K562 (cell line): Measurements from ENCODE around the gene KNSTRN. TPM values are rescaled to one million over a fixed set of nuclear protein-coding genes. Genes with fewer than 3 reads are reported as not detected.
A peak's percentile ranks its signal among the peaks of the same experiment; 100 is the strongest.

ENCODE experiments used
- ATAC-seq: fragments of 200-7000 bp; cut with Tn5 transposase; 3 replicates; pipeline ENCODE4 v1.9.1; 2020; ENCODE audit warnings: moderate library complexity
- BruUV-seq: library from RNA; stranded (reverse); fragments of 400-500 nt; replicated peaks from 2 replicates; lab custom pipeline; 2021; lab: Mats Ljungman, UMichigan
- CTCF ChIA-PET: fragments of 300-600 bp; formaldehyde crosslinking; extraction: SDS; loops from one replicate; lab custom pipeline; 2021; ENCODE audit warnings: low intra/inter-chr PET ratio; lab: Yijun Ruan, JAX
- POLR2A ChIA-PET: fragments of 300-600, 350-650 bp; sonication (Branson Sonifier 250); formaldehyde crosslinking; extraction: SDS; loops from one replicate; lab custom pipeline; 2021; ENCODE audit warnings: antibody characterized with exemption, inconsistent platforms; lab: Yijun Ruan, JAX
- DNase-seq, 4 experiments: peaks; one replicate each; pipeline versions ENCODE4 v3.0.0 to v3.0.0-alpha.2; 2011 to 2018; ENCODE audit warnings: low spot score in 3 of 4, mixed read lengths in 3 of 4; ENCODE audit errors: extremely low read depth in 1 of 4
- FAIRE-seq: peaks from 2 replicates; lab custom pipeline; 2011; peaks lifted over from hg19 to GRCh38; lab: Jason Lieb, UNC
- H2AFZ ChIP-seq: 2 replicates; pipeline ENCODE4 v1.6.0; 2011; ENCODE audit warnings: low read depth, low read length, control low read depth, inconsistent platforms
- H3K27ac ChIP-seq: fragments of 200-600 bp; 3 replicates; pipeline ENCODE4 v1.8.0; 2011; ENCODE audit warnings: low read depth, mild to moderate bottlenecking, control low read depth, inconsistent platforms, low read length, moderate library complexity, mixed read lengths; ENCODE audit errors: extremely low read depth
- H3K27me3 ChIP-seq, 2 experiments: fragments of 300-600 bp in 1 of 2; 2 replicates in 1 of 2; 3 replicates in 1 of 2; pipeline versions ENCODE4 v1.6.0 to v1.8.0; 2011; ENCODE audit warnings: inconsistent platforms in 2 of 2, low read length in 2 of 2, mild to moderate bottlenecking in 1 of 2, mixed read lengths in 1 of 2, moderate library complexity in 1 of 2; ENCODE audit not compliant: control insufficient read depth in 2 of 2, insufficient read depth in 2 of 2
- H3K36me3 ChIP-seq: fragments of 300-600 bp; 3 replicates; pipeline ENCODE4 v1.8.0; 2011; ENCODE audit warnings: mild to moderate bottlenecking, low read length, inconsistent platforms; ENCODE audit not compliant: control insufficient read depth, insufficient read depth
- H3K4me1 ChIP-seq, 2 experiments: fragments of 200-600 bp in 1 of 2; replicated peaks in 1 of 2; 2 replicates in 1 of 2; 3 replicates in 1 of 2; pipeline versions ENCODE4 v1.5.1 to v1.8.0; 2011; ENCODE audit warnings: inconsistent platforms in 2 of 2, low read length in 2 of 2, mild to moderate bottlenecking in 1 of 2, mixed read lengths in 1 of 2, moderate library complexity in 1 of 2; ENCODE audit not compliant: control insufficient read depth in 2 of 2, insufficient read depth in 2 of 2
- H3K4me2 ChIP-seq: 2 replicates; pipeline ENCODE4 v1.6.1; 2011; ENCODE audit warnings: low read length, control low read depth, inconsistent platforms, mixed read lengths; ENCODE audit not compliant: insufficient read depth
- H3K4me3 ChIP-seq: fragments of 200-600 bp; sonication (generic), shearing (Covaris generic); 2 replicates; pipeline ENCODE4 v1.5.1; 2016; ENCODE audit warnings: control low read depth, inconsistent platforms
- H3K79me2 ChIP-seq: fragments of 200-600 bp; 3 replicates; pipeline ENCODE4 v1.8.0; 2011; ENCODE audit warnings: low read length, inconsistent platforms; ENCODE audit not compliant: control insufficient read depth, insufficient read depth
- H3K9ac ChIP-seq, 2 experiments: 2 replicates each; pipeline versions ENCODE4 v1.6.0 to v1.6.1; 2011; ENCODE audit warnings: low read depth in 2 of 2, low read length in 2 of 2, control low read depth in 1 of 2, inconsistent platforms in 1 of 2, mild to moderate bottlenecking in 1 of 2, mixed read lengths in 1 of 2; ENCODE audit not compliant: insufficient read depth in 1 of 2
- H3K9me1 ChIP-seq: one replicate; pipeline ENCODE4 v1.6.0; 2011; ENCODE audit warnings: inconsistent platforms, mild to moderate bottlenecking, low read length, moderate library complexity; ENCODE audit not compliant: control insufficient read depth, insufficient read depth
- H3K9me3 ChIP-seq: replicated peaks from 2 replicates; pipeline ENCODE4 v1.5.1; 2011; ENCODE audit warnings: low read depth, low read length, inconsistent platforms; ENCODE audit not compliant: control insufficient read depth, insufficient read depth
- H4K20me1 ChIP-seq: replicated peaks from 2 replicates; pipeline ENCODE4 v1.6.1; 2011; ENCODE audit warnings: low read length, inconsistent platforms, mixed read lengths; ENCODE audit not compliant: control insufficient read depth, insufficient read depth
- ARNT ChIP-seq, 2 experiments: fragments of 450-650 bp; IDR thresholded peaks; 2 replicates each; pipeline ENCODE4 v1.6.1; 2016; ENCODE audit warnings: mild to moderate bottlenecking in 1 of 2
- CAMTA2 ChIP-seq: fragments of 250-450 bp; sonication (Bioruptor Pico); conservative IDR thresholded peaks from 2 replicates; pipeline ENCODE4 v1.5.1; 2022
- E4F1 ChIP-seq: fragments of 250-450 bp; sonication (Bioruptor Pico); IDR thresholded peaks from 2 replicates; pipeline ENCODE4 v1.5.0; 2021; ENCODE audit warnings: mild to moderate bottlenecking, borderline replicate concordance
- FOSL1 ChIP-seq: fragments of 200-800 bp; sonication (Bioruptor generic); conservative IDR thresholded peaks from 2 replicates; pipeline ENCODE4 v1.6.1; 2016; ENCODE audit warnings: missing genetic modification characterization, missing compliant biosample characterization
- HMGXB4 ChIP-seq: sonication (generic); formaldehyde crosslinking; IDR thresholded peaks from 2 replicates; pipeline ENCODE4 v1.8.1; 2023; ENCODE audit warnings: mild to moderate bottlenecking, missing genetic modification reagents
- MEF2D ChIP-seq: conservative IDR thresholded peaks from 2 replicates; pipeline ENCODE4 v1.6.1; 2016; ENCODE audit warnings: low read depth, missing genetic modification characterization, missing compliant biosample characterization
- PPARD ChIP-seq: fragments of 250-450 bp; sonication (Bioruptor Pico); IDR thresholded peaks from 2 replicates; pipeline ENCODE4 v1.8.0; 2022; ENCODE audit warnings: inconsistent platforms, mild to moderate bottlenecking, moderate library complexity
- SRSF7 ChIP-seq: fragments of 200-400 bp; formaldehyde crosslinking; optimal IDR thresholded peaks from 2 replicates; pipeline ENCODE3; 2017; ENCODE audit warnings: mild to moderate bottlenecking, low read depth, low read length
- SUPT5H ChIP-seq: fragments of 450-650 bp; IDR thresholded peaks from 2 replicates; pipeline ENCODE4 v1.6.1; 2016
- ZBED1 ChIP-seq: IDR thresholded peaks from 2 replicates; pipeline ENCODE4 v1.6.1; 2014
- ZBTB33 ChIP-seq: sonication (generic); formaldehyde crosslinking; IDR thresholded peaks from 2 replicates; pipeline ENCODE4 v1.8.1; 2023; ENCODE audit warnings: mild to moderate bottlenecking, missing genetic modification reagents
- ZC3H8 ChIP-seq: fragments of 450-650 bp; IDR thresholded peaks from 2 replicates; pipeline ENCODE4 v1.6.1; 2017
- ZNF184 ChIP-seq: sonication (generic); formaldehyde crosslinking; IDR thresholded peaks from 2 replicates; pipeline ENCODE4 v1.5.0; 2020; ENCODE audit warnings: missing genetic modification reagents
- ZNF24 ChIP-seq: fragments of 450-650 bp; IDR thresholded peaks from 2 replicates; pipeline ENCODE4 v1.6.1; 2016
- ZNF511 ChIP-seq: sonication (generic); formaldehyde crosslinking; IDR thresholded peaks from 2 replicates; pipeline ENCODE4 v1.8.0; 2022; ENCODE audit warnings: mild to moderate bottlenecking, missing genetic modification reagents
- ZNF780A ChIP-seq: fragments of 250-450 bp; sonication (Bioruptor Pico); IDR thresholded peaks from 2 replicates; pipeline ENCODE4 v1.5.0; 2021; ENCODE audit warnings: mild to moderate bottlenecking
- WGBS: fragments of 100-300 bp; shearing (Covaris generic); methylation state at CpG from one replicate; pipeline ENCODE4 v1.1.6; 2016; ENCODE audit warnings: low coverage, mixed read lengths; ENCODE audit not compliant: insufficient coverage; ENCODE audit errors: missing lambda C conversion rate; 5-methylcytosine and 5-hydroxymethylcytosine counted together
- in situ Hi-C: fragments of 300-500 bp; cut with MboI; formaldehyde crosslinking; loops from 4 replicates; pipeline ENCODE4 v1.15.0; 2018; ENCODE audit warnings: inconsistent platforms, mixed read lengths
- intact Hi-C: fragments of 100-400 bp; cut with micrococcal nuclease; formaldehyde crosslinking; loops from 2 replicates; pipeline ENCODE4 v1.14.2; 2022
- polyA plus RNA-seq, 8 experiments: library from polyadenylated mRNA; depleted of rRNA in 4 of 8; stranded (reverse) in 5 of 8; unstranded in 3 of 8; fragments of >200 nt; fragmentation: Nextera tagmentation in 2 of 8; fragmentation: Illumina TruSeq in 1 of 8; extraction: Ambion mirVana in 2 of 8; extraction: Trizol in 1 of 8; gene quantifications; 2 replicates each; pipeline versions ENCODE4 v1.2.1 to v1.2.3, GENCODE V29; 2011 to 2014; ENCODE audit warnings: inconsistent platforms in 1 of 8, missing spikeins in 1 of 8
- total RNA-seq, 7 experiments: library from RNA; depleted of rRNA in 6 of 7; stranded (reverse); fragments of >200 nt in 6 of 7; fragmentation: Illumina TruSeq in 2 of 7; extraction: Trizol in 2 of 7; gene quantifications; 2 replicates each; pipeline versions ENCODE4 v1.2.1 to v1.2.3, GENCODE V29; 2011 to 2021; ENCODE audit warnings: low replicate concordance in 1 of 7

KNSTRN gene
- total and polyA plus RNA-seq, 9 of the 15 experiments (the other 6 are each of a cell fraction or from before 2014, with no cell fraction given), result 48.7 to 88.2 (median 66.3) TPM

GRCh38 chr15:40345867-40346578, 36.5 kb upstream of the KNSTRN start:
- no peaks in the 10 kb centered on the region for H3K27me3 ChIP-seq
- CTCF ChIA-PET, result interaction anchor here (0.7 to 2.1 kb wide), 2 partner anchors 75 to 443 kb away, joined by 3 to 28 read pairs; no protein-coding TSS in a partner anchor
- BruUV-seq, result no TSS peak
- in situ Hi-C loops, result loop anchor here (5.0 to 10.0 kb wide), 2 partner anchors 76 to 539 kb away; no protein-coding TSS in a partner anchor
- 35% methylated on average over 6 of the region's 6 CpGs for WGBS
- FAIRE-seq (no peak), ATAC-seq (no peak), DNase-seq (no peak)
- intact Hi-C loops, result no loop called here
- H3K79me2 ChIP-seq, result no peaks in the 10 kb centered on the region
- no peaks in the 10 kb centered on the region for H3K9me3 ChIP-seq
- H3K9me1 ChIP-seq, result no peaks in the 10 kb centered on the region
- H3K9ac ChIP-seq, result 0 out of 4 replicates have a peak overlapping the region, but pooled peaks of 1 of the 2 experiments have one; percentile 20
- H3K4me3 ChIP-seq, result no peak overlapping the region
- no peak overlapping the region for H3K4me2 ChIP-seq
- H2AFZ ChIP-seq, result no peak overlapping the region
- peaks cover 0 to 10% of the 10 kb centered on the region in 2 experiments; a peak in 2 of 5 replicates for H3K4me1 ChIP-seq
- POLR2A ChIA-PET, result interaction anchor here (1.8 kb wide), 1 partner anchor 11 kb away, joined by 7 read pairs; no protein-coding TSS in a partner anchor
- no peaks in the 10 kb centered on the region for H3K36me3 ChIP-seq
- no peaks in the 10 kb centered on the region for H4K20me1 ChIP-seq
- TF ChIP-seq MEF2D (tag) (no peak), ARNT (IDR thresholded peaks at IDR 0.05) (no peak), PPARD (CRISPR knock-in tag) (no peak), ZNF511 (CRISPR knock-in tag) (no peak), ZBTB33 (CRISPR knock-in tag) (no peak), ZNF24 (no peak), ZNF184 (CRISPR knock-in tag) (no peak), FOSL1 (tag) (no peak), ZNF780A (CRISPR knock-in tag) (no peak), SRSF7 (no peak), SUPT5H (no peak), E4F1 (CRISPR knock-in tag) (no peak), ZBED1 (no peak), CAMTA2 (CRISPR knock-in tag) (no peak), ZC3H8 (no peak), HMGXB4 (CRISPR knock-in tag) (no peak)
- TF ChIP-seq, all 486 proteins: peak for 0
- no peak overlapping the region for H3K27ac ChIP-seq
